Erythroblast (primary cell): ENCODE measurements around the gene FSD1L.

Source experiments
- GATA1 ChIP-seq: IDR thresholded peaks from 2 replicates; pipeline ENCODE4 v1.6.1; 2011; ENCODE audit warnings: low read depth, mild to moderate bottlenecking, control low read depth, low read length, moderate library complexity
- POLR2A ChIP-seq: IDR thresholded peaks from 2 replicates; pipeline ENCODE4 v1.6.1; 2011; ENCODE audit warnings: mild to moderate bottlenecking, low read length

DNA sequence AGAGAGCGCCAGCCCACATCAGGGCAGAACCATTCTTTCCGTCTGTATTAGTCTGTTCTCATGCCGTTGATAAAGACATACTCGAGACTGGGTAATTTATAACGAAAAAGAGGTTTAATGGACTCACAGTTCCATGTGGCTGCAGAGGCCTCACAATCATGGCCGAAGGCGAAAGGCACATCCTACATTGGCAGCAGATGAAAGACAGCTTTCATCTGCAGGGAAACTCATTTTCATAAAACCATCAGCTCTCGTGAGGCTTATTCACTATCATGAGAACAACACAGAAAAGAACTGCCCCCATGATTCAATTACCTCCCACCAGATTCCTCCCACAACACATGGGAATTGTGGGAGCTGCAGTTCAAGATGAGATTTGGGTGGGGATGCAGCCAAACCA is 4.7 kb upstream of the FSD1L start:
- TF ChIP-seq POLR2A, result no peak
- TF ChIP-seq GATA1, result no peak
